Ovary (tissue), 9 donors: ENCODE results near the gene MEPE. TPM values are rescaled to one million over a fixed set of nuclear protein-coding genes. Genes with fewer than 3 reads are reported as not detected.

Experiments used
- DNase-seq, 5 donors: peaks; one replicate each; pipeline ENCODE4 v3.0.0-alpha.2; 2019 to 2020
- H3K27ac ChIP-seq, 2 donors: fragments of 200-600 bp; one replicate each; pipeline versions ENCODE4 v1.5.1 to v1.8.0; 2019 to 2022
- H3K27me3 ChIP-seq: fragments of 200-600 bp; one replicate; pipeline ENCODE4 v1.8.0; 2022
- H3K36me3 ChIP-seq: fragments of 200-600 bp; sonication (generic); one replicate; pipeline ENCODE4 v1.5.1; 2019
- H3K4me1 ChIP-seq: one replicate; pipeline ENCODE4 v1.8.1; 2013; ENCODE audit warnings: mild to moderate bottlenecking, moderate library complexity; ENCODE audit not compliant: insufficient read depth
- H3K4me3 ChIP-seq: fragments of 200-600 bp; sonication (generic); one replicate; pipeline ENCODE4 v1.5.1; 2017
- H3K9me3 ChIP-seq, 2 donors: fragments of 200-600 bp in 1 of 2; sonication (generic) in 1 of 2; one replicate each; pipeline versions ENCODE4 v1.5.1 to v1.8.1; 2013 to 2019; ENCODE audit warnings: mild to moderate bottlenecking in 1 of 2, moderate library complexity in 1 of 2
- EP300 ChIP-seq: sonication (generic); formaldehyde crosslinking; IDR thresholded peaks from one replicate; pipeline ENCODE4 v1.6.1; 2017; ENCODE audit warnings: antibody characterized with exemption
- POLR2A ChIP-seq: fragments of 450-650 bp; IDR thresholded peaks from one replicate; pipeline ENCODE4 v1.6.1; 2017; ENCODE audit warnings: antibody characterized with exemption, mild to moderate bottlenecking, moderate library complexity
- WGBS, 3 donors: extraction: QIAGEN DNeasy Blood & Tissue Kit in 1 of 3; methylation state at CpG; one replicate each; pipeline versions ENCODE4 v1.1.5 to v1.1.7; 2013 to 2017; 5-methylcytosine and 5-hydroxymethylcytosine counted together
- intact Hi-C, 4 donors: fragments of 100-400 bp; cut with DNase I; formaldehyde crosslinking; loops; one replicate each; pipeline versions ENCODE4 v1.11.0 to v1.15.1; 2022 to 2023
- polyA plus RNA-seq, 2 donors: library from polyadenylated mRNA; stranded (reverse); fragments of 200-250 nt in 1 of 2; fragments of 350-450 nt in 1 of 2; fragmentation: Illumina TruSeq in 1 of 2; extraction: RNeasy Lipid Tissue Mini Kit (QIAGEN cat#74804) in 1 of 2; gene quantifications; one replicate each; pipeline ENCODE4 v1.2.3, GENCODE V29; 2013 to 2014
- total RNA-seq, 7 donors: library from RNA; depleted of rRNA in 2 of 7; stranded (reverse); fragments of >200 nt in 2 of 7; fragmentation: NEBNext Ultra II Directional in 3 of 7; extraction: Animal tissue kit (Norgen Biotek cat#: 25700) in 3 of 7; gene quantifications; one replicate each; pipeline versions ENCODE4 v1.1.0 to v1.2.4, GENCODE V29; 2016 to 2023
- TF ChIP-seq, protein P1 (sequence below), 3 donors: fragments of 450-650 bp in 2 of 3; fragments of 200-600 bp in 1 of 3; IDR thresholded peaks; one replicate each; pipeline versions ENCODE4 v1.5.1 to v1.8.0; 2016 to 2022; ENCODE audit warnings: antibody characterized with exemption in 3 of 3, mild to moderate bottlenecking in 1 of 3
- donor health status: DM: no; HTN: no; CAD: no; lungs with moderate emphysema.
- donor health status: DM: no; HTN: no; CAD: no.
- donor health status: Bipolar disorder and iron deficiency.
- donor health status: DM: yes; HTN: yes; CAD: no.
- donor health status: DM: no; HTN: no; CAD: no.
- donor health status: DM: yes; HTN: yes; CAD: no.

Gene MEPE
- total and polyA plus RNA-seq, 9 donors, result 0.11 TPM; not detected in 8

DNA sequence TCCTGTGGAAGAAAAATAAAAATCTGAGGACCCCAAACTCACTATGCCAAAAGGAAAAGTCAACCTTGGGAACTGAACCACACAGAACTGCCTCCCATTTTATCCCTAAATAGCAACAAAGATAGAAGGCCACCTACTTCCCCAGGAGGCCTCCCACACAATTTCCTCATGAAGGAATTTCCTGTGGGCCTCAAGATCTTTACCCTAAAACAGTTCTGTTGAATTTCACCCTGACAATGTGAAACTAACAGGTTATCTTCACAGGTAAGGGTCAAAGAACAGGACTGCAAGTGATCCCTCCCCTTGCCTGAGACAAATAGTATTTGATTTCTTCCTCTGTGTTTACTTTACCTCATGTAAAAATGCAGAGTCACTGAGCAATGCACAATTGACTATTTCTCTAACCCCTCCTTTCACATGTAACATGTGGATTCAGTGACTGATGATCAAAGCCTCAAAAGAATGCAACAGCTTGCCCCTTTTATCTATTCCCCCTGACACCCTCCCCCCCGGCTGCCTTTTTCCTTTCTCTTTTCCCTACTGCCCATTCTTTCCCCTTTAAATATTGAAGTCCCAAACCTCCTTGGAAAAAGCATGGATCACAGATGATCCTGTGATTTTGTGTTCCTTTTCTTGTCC, 33.3 kb downstream of the MEPE start:
- no peak overlapping the region for H3K4me3 ChIP-seq
- no peaks in the 10 kb centered on the region for H3K9me3 ChIP-seq
- 54 to 62% (median 57%) methylated on average over 1 of the region's 1 CpG for WGBS, 3 donors
- no peak for DNase-seq
- TF ChIP-seq EP300 (no peak), POLR2A (no peak)
- TF ChIP-seq, protein P1, sequence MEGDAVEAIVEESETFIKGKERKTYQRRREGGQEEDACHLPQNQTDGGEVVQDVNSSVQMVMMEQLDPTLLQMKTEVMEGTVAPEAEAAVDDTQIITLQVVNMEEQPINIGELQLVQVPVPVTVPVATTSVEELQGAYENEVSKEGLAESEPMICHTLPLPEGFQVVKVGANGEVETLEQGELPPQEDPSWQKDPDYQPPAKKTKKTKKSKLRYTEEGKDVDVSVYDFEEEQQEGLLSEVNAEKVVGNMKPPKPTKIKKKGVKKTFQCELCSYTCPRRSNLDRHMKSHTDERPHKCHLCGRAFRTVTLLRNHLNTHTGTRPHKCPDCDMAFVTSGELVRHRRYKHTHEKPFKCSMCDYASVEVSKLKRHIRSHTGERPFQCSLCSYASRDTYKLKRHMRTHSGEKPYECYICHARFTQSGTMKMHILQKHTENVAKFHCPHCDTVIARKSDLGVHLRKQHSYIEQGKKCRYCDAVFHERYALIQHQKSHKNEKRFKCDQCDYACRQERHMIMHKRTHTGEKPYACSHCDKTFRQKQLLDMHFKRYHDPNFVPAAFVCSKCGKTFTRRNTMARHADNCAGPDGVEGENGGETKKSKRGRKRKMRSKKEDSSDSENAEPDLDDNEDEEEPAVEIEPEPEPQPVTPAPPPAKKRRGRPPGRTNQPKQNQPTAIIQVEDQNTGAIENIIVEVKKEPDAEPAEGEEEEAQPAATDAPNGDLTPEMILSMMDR (IDR thresholded peaks at IDR 0.05), result no peak
- H3K36me3 ChIP-seq, result no peaks in the 10 kb centered on the region
- H3K27me3 ChIP-seq, result no peaks in the 10 kb centered on the region
- intact Hi-C loops, result loop anchor here in 1 of 4 donors (10.0 kb wide), 1 partner anchor 99 kb away; no protein-coding TSS in a partner anchor
- no peaks in the 10 kb centered on the region for H3K4me1 ChIP-seq
- no peak overlapping the region for H3K27ac ChIP-seq

DNA sequence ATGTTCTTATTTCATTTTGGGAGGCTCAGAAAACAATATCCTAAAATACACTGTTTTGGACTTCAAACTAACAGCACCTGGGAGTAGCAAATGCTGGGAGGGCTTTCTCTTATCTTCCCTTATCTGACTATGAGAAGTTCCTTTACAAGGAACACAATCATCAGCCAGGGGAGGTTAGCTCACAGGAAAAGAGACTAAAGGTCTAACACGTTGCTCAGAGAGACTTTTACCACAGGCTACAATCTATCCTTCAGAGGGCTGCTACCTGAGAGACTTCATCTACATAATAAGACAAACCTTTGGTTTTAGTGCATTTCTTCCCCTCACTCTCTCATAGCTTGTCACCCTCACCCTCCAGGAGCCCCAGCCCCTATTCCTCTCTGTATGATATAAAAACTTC, 35.8 kb downstream of the MEPE start:
- DNase-seq, result no peak
- Histone ChIP-seq H3K27me3 (no peaks in the 10 kb centered on the region), H3K4me3 (no peak overlapping the region), H3K36me3 (no peaks in the 10 kb centered on the region), H3K9me3 (no peaks in the 10 kb centered on the region), H3K4me1 (no peaks in the 10 kb centered on the region), H3K27ac (no peak overlapping the region)
- 19 to 40% (median 20%) methylated on average over 1 of the region's 1 CpG for WGBS, 3 donors
- intact Hi-C loops, result loop anchor here in 1 of 4 donors (10.0 kb wide), 1 partner anchor 96 kb away; no protein-coding TSS in a partner anchor
- TF ChIP-seq EP300, result no peak
- TF ChIP-seq POLR2A, result no peak
- TF ChIP-seq, protein P1 (IDR thresholded peaks at IDR 0.05), result no peak

DNA sequence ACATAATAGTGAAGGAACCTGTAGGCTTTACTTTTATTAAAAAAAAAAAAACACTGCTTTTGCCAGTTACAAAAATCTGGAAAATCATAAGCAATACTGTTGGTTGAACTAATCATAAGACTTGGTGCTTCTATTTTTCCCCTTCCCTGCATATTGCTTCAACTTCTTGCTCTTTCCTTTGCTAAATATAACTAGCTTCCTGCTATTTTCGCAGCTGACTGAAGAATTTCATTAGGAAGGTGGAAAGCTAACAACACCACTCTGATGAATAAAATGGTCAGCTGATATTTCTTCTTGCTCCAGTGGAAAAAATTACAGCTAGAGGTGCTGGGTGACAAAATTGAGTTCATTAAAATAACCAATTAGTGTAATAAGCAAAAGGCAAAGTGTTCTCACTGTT, 39.3 kb downstream of the MEPE start:
- no peak overlapping the region for H3K27ac ChIP-seq
- intact Hi-C loops, result no loop called here
- DNase-seq, result no peak
- no peaks in the 10 kb centered on the region for H3K9me3 ChIP-seq
- TF ChIP-seq, protein P1 (IDR thresholded peaks at IDR 0.05), result no peak
- TF ChIP-seq EP300 (no peak), POLR2A (no peak)
- H3K36me3 ChIP-seq, result no peaks in the 10 kb centered on the region
- H3K4me3 ChIP-seq, result no peak overlapping the region
- WGBS, 3 donors, result 55 to 63% (median 57%) methylated on average over 1 of the region's 1 CpG
- H3K4me1 ChIP-seq, result no peaks in the 10 kb centered on the region
- no peaks in the 10 kb centered on the region for H3K27me3 ChIP-seq

DNA sequence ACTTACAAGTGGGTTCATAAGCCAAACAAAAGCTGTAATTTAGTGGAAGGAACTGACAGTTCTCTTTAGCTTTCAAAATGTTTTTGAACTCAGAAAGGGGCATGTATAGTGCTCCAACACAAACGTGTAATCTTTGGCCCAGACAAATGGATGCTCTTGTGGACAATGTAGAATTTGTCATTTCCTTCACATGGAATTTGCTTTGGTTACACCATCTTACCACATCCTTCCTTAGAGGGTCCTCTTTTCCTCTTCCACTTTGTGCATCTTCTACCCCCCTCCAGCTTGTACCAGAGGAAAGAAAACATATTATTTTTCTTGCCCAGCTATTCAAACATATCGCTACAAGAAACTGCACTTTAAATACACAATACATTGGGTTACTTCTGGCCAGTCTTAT, 42.4 kb downstream of the MEPE start:
- intact Hi-C loops, result no loop called here
- Histone ChIP-seq H3K9me3 (no peaks in the 10 kb centered on the region), H3K27me3 (no peaks in the 10 kb centered on the region), H3K36me3 (no peaks in the 10 kb centered on the region), H3K27ac (no peak overlapping the region), H3K4me3 (no peak overlapping the region), H3K4me1 (no peaks in the 10 kb centered on the region)
- DNase-seq, result no peak
- 34 to 48% (median 41%) methylated on average over 2 of the region's 2 CpGs for WGBS, 3 donors
- TF ChIP-seq EP300, result no peak
- TF ChIP-seq, protein P1 (IDR thresholded peaks at IDR 0.05), result no peak
- TF ChIP-seq POLR2A, result no peak
